Left colon (tissue), 2 donors: ENCODE measurements around the gene PPFIA2. TPM values are rescaled to one million over a fixed set of nuclear protein-coding genes. Genes with fewer than 3 reads are reported as not detected.

Experiments
- ATAC-seq: fragments of 200-7000 bp; cut with Tn5 transposase; one replicate; pipeline ENCODE4 v1.9.1; 2020; ENCODE audit warnings: mild to moderate bottlenecking, moderate library complexity
- DNase-seq, 2 donors: peaks; one replicate each; pipeline ENCODE4 v3.0.0-alpha.2; 2020
- intact Hi-C, 2 donors: fragments of 100-400 bp; cut with DNase I in 1 of 2; cut with micrococcal nuclease in 1 of 2; formaldehyde crosslinking; loops; one replicate each; pipeline versions ENCODE4 v1.11.2 to v1.14.0; 2022; cut with DNase I, micrococcal nuclease
- total RNA-seq, 2 donors: library from RNA; stranded (reverse); fragmentation: NEBNext Ultra II Directional; extraction: Animal tissue kit (Norgen Biotek cat#: 25700); gene quantifications; one replicate each; pipeline ENCODE4 v1.2.1, GENCODE V29; 2021
- donor health status: DM: no; HTN: no; CAD: no.
- donor health status: DM: yes; HTN: yes; CAD: no.

PPFIA2 gene
- total RNA-seq, 2 donors from 2014 or later: 1.1 to 2.2 TPM

DNA sequence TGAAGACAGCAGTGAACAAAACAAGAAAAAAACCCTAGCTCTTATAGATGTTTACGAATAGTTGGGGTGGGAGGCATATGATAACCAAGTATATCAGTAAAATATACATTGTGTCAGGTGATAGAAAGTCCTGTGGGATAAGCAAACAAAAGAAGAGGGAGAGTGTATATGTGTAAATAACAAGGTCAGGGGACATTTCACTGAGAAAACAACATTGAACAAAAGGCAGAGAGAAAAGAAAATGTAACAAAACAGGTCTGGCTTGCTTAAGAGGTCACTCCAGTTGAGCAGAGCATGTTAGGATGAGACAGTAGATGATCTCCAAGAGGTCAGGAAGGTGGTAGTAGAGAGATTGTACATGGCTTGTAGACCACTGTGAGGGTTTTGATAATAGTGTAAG, 377.2 kb downstream of the PPFIA2 start:
- DNase-seq: no peak
- intact Hi-C loops: no loop called here
- ATAC-seq: no peak

DNA sequence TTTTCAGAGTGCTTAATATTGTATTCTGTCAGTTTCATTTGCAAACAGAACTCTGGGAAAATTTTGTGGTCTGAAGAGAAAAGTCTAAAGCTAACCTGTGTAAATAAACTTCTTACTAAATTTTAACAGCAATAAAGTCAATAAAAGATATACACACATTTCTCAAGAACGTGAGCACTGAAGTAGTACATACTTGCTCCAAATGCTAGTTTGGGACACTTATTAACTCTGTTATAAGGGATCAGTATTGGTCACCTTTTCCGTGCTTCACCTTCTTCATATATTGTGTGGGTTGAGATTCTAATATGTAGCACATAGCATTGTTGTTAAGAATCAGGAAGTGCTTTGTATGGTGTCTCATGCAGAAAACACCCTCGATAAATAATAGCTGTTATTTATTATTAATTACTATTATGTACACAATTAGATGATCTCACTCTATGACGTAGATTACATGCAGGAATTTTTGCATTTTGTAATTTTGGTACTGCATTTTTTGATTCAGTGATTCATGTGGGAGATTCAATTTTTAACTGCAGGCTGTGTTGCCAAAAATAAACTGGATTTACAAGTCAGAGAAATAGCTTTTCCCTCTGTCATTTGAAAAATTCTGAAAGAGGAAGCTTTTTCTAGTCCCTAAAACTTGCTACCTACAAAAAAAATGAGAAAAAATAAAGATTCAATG, 380.4 kb downstream of the PPFIA2 start:
- ATAC-seq: no peak
- intact Hi-C loops: no loop called here

DNA sequence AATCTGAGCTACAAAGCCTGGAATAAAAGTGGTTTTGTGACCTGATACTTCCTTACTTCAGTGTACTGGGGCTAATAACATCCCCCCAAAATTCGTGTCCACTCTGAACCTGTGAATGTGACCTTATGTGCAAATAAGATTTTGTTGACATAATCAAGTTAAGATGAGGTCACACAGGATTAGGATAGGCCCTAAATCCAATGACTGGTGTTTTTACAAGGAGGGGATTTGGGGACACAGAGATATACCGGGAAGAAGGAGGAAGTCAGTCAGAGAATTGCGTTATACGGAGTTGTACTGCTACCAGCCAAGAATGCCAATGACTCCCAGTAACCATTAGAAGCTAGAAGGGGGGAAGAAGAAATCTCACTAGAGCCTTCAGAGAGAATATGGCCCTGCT, 381.4 kb downstream of the PPFIA2 start:
- ATAC-seq (no peak), DNase-seq (no peak)
- intact Hi-C loops: no loop called here

More for the DNA sequence above, 380.4 kb downstream of the PPFIA2 start:
- DNase-seq: no peak

DNA sequence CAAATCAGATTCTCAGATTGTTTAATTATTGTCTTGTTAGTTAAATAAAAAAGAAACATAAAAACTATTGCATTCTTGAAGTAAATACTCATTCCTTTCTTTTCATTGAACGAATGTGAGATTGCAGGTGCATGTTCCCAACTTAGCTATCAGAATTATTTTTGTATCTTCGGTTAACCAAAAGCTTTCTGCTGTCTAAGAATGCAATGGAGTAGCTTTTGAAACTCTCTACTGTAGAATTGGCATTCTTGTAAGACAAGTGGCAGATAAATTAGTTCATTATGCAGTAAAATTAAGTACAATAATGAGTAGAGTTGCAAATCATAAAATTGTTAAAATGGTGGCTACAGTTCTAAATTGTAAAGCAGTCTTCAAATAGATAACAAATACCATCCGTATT, 383.2 kb downstream of the PPFIA2 start:
- ATAC-seq: no peak
- intact Hi-C loops: no loop called here

GRCh38 chr12:81370456-81370855, 388.7 kb downstream of the PPFIA2 start:
- no peak for DNase-seq
- ATAC-seq: no peak
- intact Hi-C loops: no loop called here

More for the DNA sequence above, 383.2 kb downstream of the PPFIA2 start:
- no peak for DNase-seq

DNA sequence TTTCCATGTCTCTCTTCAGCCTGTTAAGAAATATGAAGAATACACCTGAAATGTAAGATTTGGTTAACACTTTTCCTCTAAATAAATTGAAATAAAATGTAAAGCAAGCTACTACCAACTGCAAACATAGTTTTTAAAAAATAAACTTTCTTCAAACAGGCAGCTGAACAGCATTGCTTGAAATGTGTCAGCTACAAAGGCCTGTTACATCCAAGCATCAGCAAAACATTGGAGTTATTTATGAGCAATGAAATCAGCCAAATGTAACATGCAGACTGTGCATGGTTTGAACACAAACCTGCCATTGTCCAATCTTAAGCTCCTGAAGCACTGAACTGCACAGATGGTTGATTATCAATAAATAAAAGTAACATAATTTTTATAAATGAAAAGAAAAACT, 390.0 kb downstream of the PPFIA2 start:
- intact Hi-C loops: no loop called here
- DNase-seq (no peak), ATAC-seq (no peak)

DNA sequence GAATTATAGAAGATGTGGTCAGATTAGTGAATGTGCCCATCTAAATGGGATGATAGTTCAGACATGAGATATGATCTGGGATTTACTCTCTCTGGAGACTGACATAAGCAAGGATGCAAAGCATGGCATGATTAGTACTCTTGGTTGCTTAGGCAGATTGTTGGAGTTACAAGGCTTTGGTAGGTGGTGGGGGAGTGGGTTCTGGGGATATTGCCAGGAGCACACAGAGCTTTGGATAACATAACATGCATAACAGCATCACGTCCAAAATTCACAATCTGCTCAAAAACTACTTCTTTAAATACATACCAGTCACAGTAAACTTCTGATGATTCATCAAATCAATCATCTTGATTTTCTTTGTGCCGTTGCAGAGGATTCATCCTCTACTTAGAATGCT, 393.9 kb downstream of the PPFIA2 start:
- intact Hi-C loops: no loop called here
- DNase-seq: no peak
- no peak for ATAC-seq

DNA sequence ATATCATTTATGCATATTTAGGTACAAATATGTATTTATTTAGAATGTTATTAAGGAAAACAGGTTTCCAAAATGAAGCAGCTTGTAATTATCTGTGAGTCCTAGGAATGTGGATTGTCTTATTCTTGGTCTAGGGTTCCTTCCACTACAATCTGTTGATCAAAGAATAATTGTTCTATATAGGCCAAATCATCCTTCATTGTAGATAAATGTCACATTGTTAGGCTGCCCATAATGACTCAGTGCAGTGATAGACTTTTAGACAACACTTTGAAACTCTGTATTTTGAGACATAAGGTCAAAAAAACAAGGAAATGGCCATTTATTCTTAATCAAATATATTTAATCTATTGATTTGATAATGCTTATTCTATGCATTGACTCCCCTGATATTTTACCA, 398.2 kb downstream of the PPFIA2 start:
- intact Hi-C loops: no loop called here
- ATAC-seq (no peak), DNase-seq (no peak)

DNA sequence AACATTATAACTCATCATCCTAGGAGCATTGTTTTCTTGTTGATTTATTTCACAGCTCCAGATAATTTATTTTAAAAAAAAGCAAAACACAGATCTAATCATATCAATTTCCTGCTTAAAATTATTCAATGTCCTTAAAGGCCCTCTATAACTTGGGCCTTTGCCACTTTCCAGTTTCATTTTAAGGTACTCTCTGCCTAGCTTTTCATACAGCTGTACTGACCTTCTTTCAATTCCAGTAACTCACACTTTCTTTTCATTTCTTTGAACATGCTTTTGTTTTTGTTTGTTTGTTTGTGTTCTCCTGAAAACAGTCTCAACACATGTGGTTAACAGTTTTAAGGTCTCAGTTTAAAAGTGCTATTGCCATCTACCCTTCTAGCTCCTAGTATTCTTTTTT, 399.4 kb downstream of the PPFIA2 start:
- ATAC-seq: no peak
- intact Hi-C loops: no loop called here
- no peak for DNase-seq

DNA sequence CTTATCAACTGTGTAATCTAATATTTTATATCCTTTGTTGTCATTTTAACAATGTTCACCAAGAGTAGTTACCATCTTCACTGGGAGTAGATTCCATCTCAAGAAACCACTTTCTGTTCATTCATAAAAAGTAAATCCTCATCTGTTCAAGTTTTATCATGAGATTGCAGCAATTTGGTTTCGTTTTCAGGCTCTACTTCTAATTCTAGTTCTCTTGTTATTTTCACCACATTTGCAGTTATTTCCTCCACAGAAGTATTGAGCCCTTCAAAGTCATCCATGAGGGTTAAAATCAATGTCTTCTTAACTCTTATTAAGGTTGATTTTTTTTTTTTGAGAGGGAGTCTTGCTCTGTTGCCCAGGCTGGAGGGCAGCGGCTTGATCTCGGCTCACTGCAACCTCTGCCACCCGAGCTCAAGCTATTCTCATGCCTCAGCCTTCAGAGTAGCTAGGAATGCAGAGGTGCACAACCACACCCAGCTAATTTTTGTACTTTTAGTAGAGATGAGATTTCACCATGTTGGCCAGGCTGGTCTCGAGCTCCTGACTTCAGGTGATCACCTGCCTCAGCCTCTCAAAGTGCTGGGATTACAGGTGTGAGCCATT, 404.7 kb downstream of the PPFIA2 start:
- DNase-seq (no peak), ATAC-seq (no peak)
- intact Hi-C loops: no loop called here

GRCh38 chr12:81350309-81350708, 408.8 kb downstream of the PPFIA2 start:
- intact Hi-C loops: no loop called here
- ATAC-seq: no peak
- no peak for DNase-seq

DNA sequence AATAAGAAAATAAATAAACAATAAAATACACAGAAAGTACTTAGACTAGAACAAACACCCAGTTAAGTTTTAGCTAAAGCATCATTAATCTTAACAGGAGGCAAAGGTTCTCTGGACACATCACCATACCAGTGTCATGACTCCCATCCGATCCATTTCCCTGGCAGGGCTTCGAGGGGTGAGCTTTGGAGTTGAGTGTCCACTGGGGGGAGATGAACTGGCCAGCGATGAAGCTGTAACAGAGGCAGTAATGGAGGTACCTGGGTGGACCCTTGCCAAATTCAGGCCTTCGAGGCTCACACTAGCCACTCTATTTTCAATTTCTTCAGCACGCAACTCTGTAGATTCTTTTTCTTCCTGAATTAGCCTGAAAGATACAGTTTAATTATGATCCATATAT, 411.7 kb downstream of the PPFIA2 start:
- no peak for ATAC-seq
- intact Hi-C loops: no loop called here
- DNase-seq: no peak

- intact Hi-C loops: no loop called here
- DNase-seq (no peak), ATAC-seq (no peak)
Observed at GRCh38 chr12:81340910-81341309, 418.2 kb downstream of the PPFIA2 start.

- intact Hi-C loops: no loop called here
- ATAC-seq (no peak), DNase-seq (no peak)
Observed at GRCh38 chr12:81339071-81339470, 420.1 kb downstream of the PPFIA2 start.

DNA sequence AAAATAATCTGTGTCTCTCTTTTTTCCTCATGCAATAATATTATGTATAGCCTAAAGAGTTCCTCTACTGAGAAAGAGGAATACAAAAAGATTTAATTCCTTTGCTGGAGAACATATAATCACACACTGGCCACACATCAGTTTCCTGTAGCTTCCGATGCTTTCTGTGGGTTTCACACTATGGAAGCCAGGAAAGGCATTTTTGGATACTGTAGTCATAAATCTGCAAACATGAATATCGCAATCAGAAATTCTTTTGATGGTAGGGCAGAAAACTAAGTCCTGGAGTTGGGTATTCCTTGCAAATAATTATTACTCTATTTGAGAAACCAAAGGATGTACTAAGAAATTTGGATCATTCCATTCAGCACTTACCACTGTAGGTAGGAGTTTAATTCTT, 421.3 kb downstream of the PPFIA2 start:
- intact Hi-C loops: no loop called here
- ATAC-seq (no peak), DNase-seq (no peak)

- intact Hi-C loops: no loop called here
- DNase-seq (no peak), ATAC-seq (no peak)
Observed at GRCh38 chr12:81333812-81334211, 425.3 kb downstream of the PPFIA2 start.

- DNase-seq: no peak
- intact Hi-C loops: no loop called here
- ATAC-seq: no peak
Observed at GRCh38 chr12:81332054-81332453, 427.1 kb downstream of the PPFIA2 start.

DNA sequence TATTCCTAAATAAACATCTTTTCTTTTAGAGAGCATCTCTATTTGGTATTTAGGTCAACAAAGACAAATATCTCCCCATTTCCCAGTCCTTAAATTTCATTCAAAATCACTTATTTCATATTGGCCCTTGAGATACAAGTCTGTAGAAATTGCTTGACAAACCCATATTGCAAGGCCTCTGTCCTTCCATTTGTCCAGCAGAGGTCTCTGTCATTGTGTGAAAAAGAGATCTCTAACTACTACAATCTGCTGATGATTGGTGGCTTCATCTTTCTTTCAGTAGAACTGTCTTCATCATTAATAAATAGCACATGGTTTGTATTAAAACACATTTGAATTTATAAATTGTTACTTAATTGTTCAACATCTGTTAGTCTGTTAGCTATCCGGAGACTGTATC, 428.7 kb downstream of the PPFIA2 start:
- intact Hi-C loops: no loop called here
- DNase-seq (no peak), ATAC-seq (no peak)

DNA sequence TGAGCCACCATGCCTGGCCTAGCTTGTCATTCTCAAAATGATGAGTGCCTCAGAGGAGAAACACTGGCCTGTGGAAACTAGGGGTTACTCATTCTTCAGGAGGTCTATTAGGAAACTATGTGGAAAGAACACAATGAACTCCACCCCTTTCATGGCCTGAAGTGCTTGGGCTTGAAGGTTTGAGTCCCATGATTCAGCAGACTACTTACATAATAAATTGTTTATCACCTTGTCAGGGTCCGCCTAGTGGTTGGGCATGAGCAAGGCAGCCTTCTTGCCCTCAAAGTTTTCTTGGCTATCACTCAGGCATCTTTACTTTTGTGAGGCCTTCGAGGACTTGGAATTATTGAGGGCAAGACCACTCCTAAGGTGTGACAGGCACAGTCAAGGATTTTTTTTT, 430.1 kb downstream of the PPFIA2 start:
- no peak for ATAC-seq
- DNase-seq: no peak
- intact Hi-C loops: no loop called here

DNA sequence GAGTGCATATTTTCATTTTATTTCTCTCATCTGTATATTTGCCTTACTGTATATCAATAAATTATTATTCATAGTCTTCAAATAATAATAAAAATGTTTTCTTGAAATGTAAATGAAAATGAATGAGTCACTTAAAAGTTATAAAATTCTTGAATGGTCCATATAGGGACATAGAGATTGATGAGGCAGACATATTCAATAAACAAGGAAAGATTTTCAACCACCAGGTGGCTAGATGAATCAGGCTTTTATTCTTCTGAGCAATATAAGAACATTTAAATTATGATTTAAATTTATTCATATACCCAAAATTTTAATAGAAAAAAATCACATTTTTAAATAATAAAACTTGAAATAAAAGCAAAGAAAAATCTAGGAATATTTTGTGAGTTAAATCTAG, 431.7 kb downstream of the PPFIA2 start:
- ATAC-seq: no peak
- DNase-seq: no peak
- intact Hi-C loops: no loop called here

- intact Hi-C loops: no loop called here
- DNase-seq (no peak), ATAC-seq (no peak)
Observed at GRCh38 chr12:81325086-81325485, 434.1 kb downstream of the PPFIA2 start.
